ENCODE measurements around the gene TAB2. TPM values are rescaled to one million over a fixed set of nuclear protein-coding genes. Genes with fewer than 3 reads are reported as not detected.

The TAB2 gene
- total RNA-seq, 2 experiments from 2014 or later: 126 to 154 TPM

- no peaks in the 10 kb centered on the region for H3K9me3 Mint-ChIP-seq
- H3K4me1 Mint-ChIP-seq: peaks cover 20% of the 10 kb centered on the region
- ChIA-PET CTCF (interaction anchor here (0.6 to 1.6 kb wide), 4 partner anchors 10 to 244 kb away, joined by 3 read pairs; no protein-coding TSS in a partner anchor), POLR2A (no interaction called here)
- no peak overlapping the region for H3K4me3 Mint-ChIP-seq
- DNase-seq: no peak
- H3K27ac Mint-ChIP-seq: no peak overlapping the region
- peaks cover 1% of the 10 kb centered on the region for H3K36me3 Mint-ChIP-seq (ENCODE audit: low read depth)
- H3K27me3 Mint-ChIP-seq: no peaks in the 10 kb centered on the region
These were observed 28.2 kb upstream of the TAB2 start for GRCh38 chr6:149289192-149289781.

DNA sequence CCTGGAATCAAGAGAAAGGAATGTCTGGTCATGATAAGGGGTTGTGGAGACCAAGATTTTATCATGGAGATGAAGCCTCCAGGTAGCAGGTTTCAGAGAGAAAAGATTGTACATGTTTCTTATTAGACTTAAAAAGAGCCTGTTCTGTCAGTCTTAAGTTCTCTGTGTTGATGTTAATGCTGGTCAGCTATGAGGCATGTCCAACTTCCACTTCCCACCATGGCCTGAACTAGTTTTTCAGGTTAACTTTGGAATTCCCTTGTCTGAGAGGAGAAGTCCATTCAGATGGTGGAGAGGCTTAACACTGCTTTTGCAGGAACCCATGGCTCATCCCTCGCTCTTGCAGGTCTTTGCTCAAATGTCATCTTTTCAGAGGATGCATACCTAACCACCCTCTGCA, 27.5 kb upstream of the TAB2 start:
- Mint-ChIP-seq H3K4me3 (no peak overlapping the region), H3K9me3 (no peaks in the 10 kb centered on the region), H3K27ac (no peak overlapping the region), H3K36me3 (ENCODE audit: low read depth) (peaks cover 1% of the 10 kb centered on the region), H3K4me1 (peaks cover 15% of the 10 kb centered on the region), H3K27me3 (no peaks in the 10 kb centered on the region)
- no peak for DNase-seq
- ChIA-PET POLR2A (no interaction called here), CTCF (interaction anchor here (1.6 kb wide), 1 partner anchor 14 kb away, joined by 3 read pairs; no protein-coding TSS in a partner anchor)

DNA sequence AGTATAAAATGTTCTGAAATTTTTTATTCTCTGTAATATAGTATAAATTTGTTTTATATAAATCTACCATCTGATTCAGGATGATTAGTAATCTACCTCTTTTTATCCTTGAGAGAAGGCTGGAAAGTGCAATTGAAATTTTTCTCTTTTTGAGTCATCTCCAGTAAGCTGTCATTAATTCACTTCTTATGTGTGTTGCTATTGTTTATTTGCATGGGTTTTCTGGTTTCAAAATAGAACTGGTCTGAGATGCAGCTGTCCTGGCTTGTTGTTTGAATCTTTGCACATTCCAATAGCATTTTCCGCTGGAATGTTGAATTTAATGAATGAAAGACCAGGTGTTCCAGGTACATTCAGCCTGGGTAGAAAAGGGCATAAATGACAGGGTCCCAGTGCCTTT, 24.3 kb upstream of the TAB2 start:
- Mint-ChIP-seq H3K4me3 (no peak overlapping the region), H3K27me3 (no peaks in the 10 kb centered on the region), H3K9me3 (peaks cover 7% of the 10 kb centered on the region), H3K4me1 (peaks cover 3% of the 10 kb centered on the region), H3K36me3 (ENCODE audit: low read depth) (peaks cover 6% of the 10 kb centered on the region), H3K27ac (no peak overlapping the region)
- ChIA-PET POLR2A (no interaction called here), CTCF (interaction anchor here (0.7 to 2.4 kb wide), 5 partner anchors 12 to 226 kb away, joined by 3 to 6 read pairs (median 3); no protein-coding TSS in a partner anchor)
- no peak for DNase-seq

- ChIA-PET CTCF (interaction anchor here (1.0 to 1.4 kb wide), 3 partner anchors 14 to 80 kb away, joined by 3 to 5 read pairs (median 3); no protein-coding TSS in a partner anchor), POLR2A (no interaction called here)
- Mint-ChIP-seq H3K36me3 (ENCODE audit: low read depth) (peaks cover 1% of the 10 kb centered on the region), H3K27me3 (no peaks in the 10 kb centered on the region), H3K9me3 (peaks cover 5% of the 10 kb centered on the region), H3K4me3 (no peak overlapping the region), H3K27ac (no peak overlapping the region), H3K4me1 (no peaks in the 10 kb centered on the region)
- no peak for DNase-seq
These were observed 16.9 kb upstream of the TAB2 start for GRCh38 chr6:149300563-149300962.

DNA sequence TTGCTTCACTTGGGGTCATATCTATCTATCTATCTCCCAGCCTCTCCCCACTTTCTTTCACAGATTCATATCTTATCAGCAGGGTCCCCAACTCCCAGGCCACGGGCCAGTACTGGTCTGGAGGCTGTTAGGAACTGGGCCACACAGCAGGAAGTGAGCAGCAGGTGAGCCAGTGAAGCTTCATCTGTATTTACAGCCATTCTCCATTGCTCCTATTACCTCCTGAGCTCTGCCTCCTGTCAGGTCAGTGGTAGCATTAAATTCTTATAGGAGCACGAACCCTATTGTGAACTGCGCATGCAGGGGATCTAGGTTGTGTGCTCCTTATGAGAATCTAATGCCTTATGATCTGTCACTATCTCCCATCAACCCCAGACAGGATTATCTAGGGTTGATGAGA, 14.8 kb upstream of the TAB2 start:
- Mint-ChIP-seq H3K27me3 (no peaks in the 10 kb centered on the region), H3K4me3 (no peak overlapping the region), H3K9me3 (peaks cover 4% of the 10 kb centered on the region), H3K27ac (no peak overlapping the region), H3K36me3 (ENCODE audit: low read depth) (peaks cover 1% of the 10 kb centered on the region), H3K4me1 (no peaks in the 10 kb centered on the region)
- no peak for DNase-seq
- ChIA-PET CTCF (interaction anchor here (1.5 kb wide), 1 partner anchor 14 kb away, joined by 3 read pairs; no protein-coding TSS in a partner anchor), POLR2A (no interaction called here)

DNA sequence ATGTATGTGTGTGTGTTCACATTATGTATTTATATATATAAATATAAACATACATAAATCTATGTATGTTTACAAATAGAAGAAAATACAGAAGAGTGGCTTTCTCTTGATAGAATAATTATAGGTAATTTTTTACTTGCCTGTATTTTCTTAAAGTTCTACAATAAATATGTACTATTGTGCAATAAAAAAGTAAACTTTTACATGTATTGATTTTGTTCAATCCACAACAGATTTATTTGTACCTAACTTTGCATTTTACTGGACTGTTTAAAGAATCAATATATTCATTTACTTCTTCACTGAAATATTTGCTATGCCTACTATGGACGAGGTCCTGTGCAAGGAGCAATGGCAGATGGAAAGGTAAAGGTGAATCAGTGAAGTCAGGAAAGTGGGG, 14.0 kb upstream of the TAB2 start:
- POLR2A ChIA-PET: no interaction called here
- peaks cover 4% of the 10 kb centered on the region for H3K9me3 Mint-ChIP-seq

GRCh38 chr6:149305372-149305771, 12.1 kb upstream of the TAB2 start:
- Mint-ChIP-seq H3K4me3 (no peak overlapping the region), H3K27ac (no peak overlapping the region), H3K27me3 (no peaks in the 10 kb centered on the region), H3K4me1 (no peaks in the 10 kb centered on the region), H3K36me3 (ENCODE audit: low read depth) (peaks cover 1% of the 10 kb centered on the region), H3K9me3 (peaks cover 4% of the 10 kb centered on the region)
- ChIA-PET POLR2A (no interaction called here), CTCF (no interaction called here)
- no peak for DNase-seq

More for the DNA sequence above, 14.0 kb upstream of the TAB2 start:
- DNase-seq: no peak
- Mint-ChIP-seq H3K27me3 (no peaks in the 10 kb centered on the region), H3K4me3 (no peak overlapping the region), H3K36me3 (ENCODE audit: low read depth) (peaks cover 1% of the 10 kb centered on the region), H3K27ac (no peak overlapping the region), H3K4me1 (no peaks in the 10 kb centered on the region)
- CTCF ChIA-PET: interaction anchor here (1.5 kb wide), 1 partner anchor 14 kb away, joined by 3 read pairs; no protein-coding TSS in a partner anchor

DNA sequence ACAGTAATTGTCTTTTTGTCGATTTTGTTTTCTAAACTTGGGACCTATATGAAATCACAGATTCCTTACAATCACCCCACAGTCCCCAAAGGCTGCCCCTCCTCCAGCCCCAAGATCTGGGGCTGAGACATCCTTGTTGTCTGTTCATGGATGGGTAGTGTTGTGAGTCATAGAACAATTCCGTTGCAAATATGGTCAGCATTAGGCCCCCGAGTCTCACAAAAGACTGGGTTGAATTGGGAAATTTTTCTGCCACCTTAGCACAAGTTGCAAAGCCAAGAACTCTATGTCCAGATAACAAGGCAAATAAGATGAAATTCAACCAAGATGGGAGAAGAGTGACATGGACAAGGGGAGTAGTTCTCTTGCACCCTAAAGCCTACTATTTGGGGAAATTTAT, 10.5 kb upstream of the TAB2 start:
- CTCF ChIA-PET: no interaction called here

GRCh38 chr6:149311293-149311692, 6.2 kb upstream of the TAB2 start:
- H3K9me3 Mint-ChIP-seq: peaks cover 10% of the 10 kb centered on the region
- no peak overlapping the region for H3K4me3 Mint-ChIP-seq
- H3K27ac Mint-ChIP-seq: no peak overlapping the region
- peaks cover 28% of the 10 kb centered on the region for H3K4me1 Mint-ChIP-seq
- H3K36me3 Mint-ChIP-seq (ENCODE audit: low read depth): peaks cover 6% of the 10 kb centered on the region
- POLR2A ChIA-PET: no interaction called here
- CTCF ChIA-PET: interaction anchor here (1.0 to 1.2 kb wide), 2 partner anchors 10 to 12 kb away, joined by 3 read pairs; no protein-coding TSS in a partner anchor
- no peak for DNase-seq
- H3K27me3 Mint-ChIP-seq: peaks cover 2% of the 10 kb centered on the region

More for the DNA sequence above, 10.5 kb upstream of the TAB2 start:
- H3K4me1 Mint-ChIP-seq: no peaks in the 10 kb centered on the region
- no peaks in the 10 kb centered on the region for H3K27me3 Mint-ChIP-seq
- H3K36me3 Mint-ChIP-seq (ENCODE audit: low read depth): peaks cover 1% of the 10 kb centered on the region
- H3K27ac Mint-ChIP-seq: no peak overlapping the region
- no peak for DNase-seq
- peaks cover 4% of the 10 kb centered on the region for H3K9me3 Mint-ChIP-seq
- no peak overlapping the region for H3K4me3 Mint-ChIP-seq
- POLR2A ChIA-PET: no interaction called here

GRCh38 chr6:149311766-149312165, 5.7 kb upstream of the TAB2 start:
- peaks cover 28% of the 10 kb centered on the region for H3K4me1 Mint-ChIP-seq
- peaks cover 10% of the 10 kb centered on the region for H3K9me3 Mint-ChIP-seq
- CTCF ChIA-PET: interaction anchor here (0.7 to 1.0 kb wide), 2 partner anchors 10 to 30 kb away, joined by 3 read pairs; no protein-coding TSS in a partner anchor
- no peak for DNase-seq
- POLR2A ChIA-PET: no interaction called here
- no peak overlapping the region for H3K4me3 Mint-ChIP-seq
- peaks cover 6% of the 10 kb centered on the region for H3K36me3 Mint-ChIP-seq (ENCODE audit: low read depth)
- peaks cover 2% of the 10 kb centered on the region for H3K27me3 Mint-ChIP-seq
- no peak overlapping the region for H3K27ac Mint-ChIP-seq

DNA sequence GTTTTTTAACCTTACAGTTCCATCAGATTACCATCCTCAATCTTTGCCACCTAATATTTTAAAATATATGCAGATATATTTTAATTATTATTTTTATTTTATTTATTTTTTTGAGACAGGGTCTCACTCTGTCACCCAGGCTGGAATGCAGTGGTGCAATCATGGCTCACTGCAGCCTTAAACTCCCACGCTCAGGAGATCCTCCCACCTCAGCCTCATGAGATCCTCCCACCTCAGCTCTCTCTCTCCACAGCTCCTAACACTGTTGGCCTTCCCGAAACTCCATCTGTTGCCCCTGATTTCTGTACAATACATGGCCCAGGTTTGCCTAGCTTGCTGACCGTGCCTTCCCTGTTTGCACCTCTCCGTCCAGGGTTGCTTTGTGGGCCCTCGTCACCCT, 4.4 kb upstream of the TAB2 start:
- no peak overlapping the region for H3K4me3 Mint-ChIP-seq
- H3K36me3 Mint-ChIP-seq (ENCODE audit: low read depth): peaks cover 6% of the 10 kb centered on the region
- peaks cover 2% of the 10 kb centered on the region for H3K27me3 Mint-ChIP-seq
- H3K9me3 Mint-ChIP-seq: peaks cover 10% of the 10 kb centered on the region
- ChIA-PET POLR2A (no interaction called here), CTCF (no interaction called here)
- no peak for DNase-seq
- H3K4me1 Mint-ChIP-seq: peaks cover 28% of the 10 kb centered on the region
- H3K27ac Mint-ChIP-seq: no peak overlapping the region

- Mint-ChIP-seq H3K27me3 (peaks cover 2% of the 10 kb centered on the region), H3K4me1 (peaks cover 28% of the 10 kb centered on the region), H3K27ac (no peak overlapping the region), H3K9me3 (peaks cover 10% of the 10 kb centered on the region), H3K4me3 (no peak overlapping the region), H3K36me3 (ENCODE audit: low read depth) (peaks cover 11% of the 10 kb centered on the region)
- DNase-seq: no peak
- ChIA-PET POLR2A (no interaction called here), CTCF (interaction anchor here (0.7 to 1.5 kb wide), 3 partner anchors 14 to 252 kb away, joined by 3 to 5 read pairs (median 5); no protein-coding TSS in a partner anchor)
These were observed 3.7 kb upstream of the TAB2 start for GRCh38 chr6:149313861-149314260.

DNA sequence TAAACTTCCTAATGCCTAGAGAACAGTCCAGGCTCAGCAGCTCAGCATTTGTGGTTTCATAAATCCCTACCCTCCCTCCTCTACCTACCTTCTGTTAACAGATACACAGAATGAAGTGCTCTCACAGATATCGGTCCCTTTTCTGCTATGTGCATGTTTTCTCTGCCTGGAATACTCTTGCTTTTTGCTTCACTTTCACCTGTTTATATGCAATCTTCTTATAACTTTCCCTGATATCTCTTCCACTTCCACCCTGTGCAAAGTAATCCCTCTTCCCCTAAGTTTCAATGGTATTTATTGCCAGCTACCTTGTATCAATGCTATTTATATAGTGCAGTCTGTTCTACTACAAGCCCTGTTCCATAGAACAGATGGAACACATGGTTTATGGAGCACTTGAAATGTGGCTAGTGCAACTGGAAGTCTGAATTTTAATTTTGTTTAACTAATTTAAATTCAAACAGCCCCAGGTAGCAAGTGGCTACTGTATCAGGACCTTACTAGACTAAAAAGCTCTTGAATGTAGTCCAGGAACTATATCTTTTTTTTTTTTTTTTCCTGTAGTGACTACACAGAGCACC, 3.1 kb upstream of the TAB2 start:
- Mint-ChIP-seq H3K36me3 (ENCODE audit: low read depth) (peaks cover 16% of the 10 kb centered on the region), H3K9me3 (peaks cover 10% of the 10 kb centered on the region), H3K27ac (no peak overlapping the region), H3K27me3 (peaks cover 2% of the 10 kb centered on the region), H3K4me1 (peaks cover 28% of the 10 kb centered on the region), H3K4me3 (no peak overlapping the region)
- ChIA-PET CTCF (interaction anchor here (0.6 to 1.5 kb wide), 5 partner anchors 14 to 277 kb away, joined by 3 to 5 read pairs (median 3); no protein-coding TSS in a partner anchor), POLR2A (no interaction called here)
- no peak for DNase-seq

Data from activated CD4-positive, alpha-beta T cell treated with anti-CD3 and anti-CD28 coated beads, Interleukin-2, amount 10 ng/mL, durations not matched to agents 7 days and 5 days (primary cell).